SU-DHL-6 (cell line): ENCODE results near the gene MORN5.

Experiments
- H2AFZ ChIP-seq: fragments of 200-600 bp; sonication (generic); 2 replicates; pipeline ENCODE4 v1.6.1; 2014; ENCODE audit warnings: low read depth, mild to moderate bottlenecking, moderate library complexity, mixed read lengths, antibody characterized with exemption, low read length; ENCODE audit not compliant: severe bottlenecking
- H3F3A ChIP-seq: fragments of 200-600 bp; shearing (Covaris generic); 2 replicates; pipeline ENCODE4 v1.6.0; 2016; ENCODE audit warnings: antibody characterized with exemption, mild to moderate bottlenecking; ENCODE audit not compliant: insufficient read depth
- H3K27ac ChIP-seq: fragments of 200-600 bp; sonication (generic); 2 replicates; pipeline ENCODE4 v1.5.1; 2016; ENCODE audit warnings: low read depth, mild to moderate bottlenecking, low read length, moderate library complexity, mixed read lengths
- H3K27me3 ChIP-seq: fragments of 200-600 bp; sonication (generic), shearing (Covaris generic); 2 replicates; pipeline ENCODE4 v1.6.0; 2014; ENCODE audit warnings: mild to moderate bottlenecking, low read length
- H3K36me3 ChIP-seq: fragments of 200-600 bp; sonication (generic); 2 replicates; pipeline ENCODE4 v1.6.1; 2014; ENCODE audit warnings: mild to moderate bottlenecking, low read length, mixed read lengths
- H3K4me2 ChIP-seq: fragments of 300-600, 200-600 bp; shearing (Covaris generic), sonication (generic); 2 replicates; pipeline ENCODE4 v1.6.0; 2014; ENCODE audit warnings: low read length, low read depth, mild to moderate bottlenecking; ENCODE audit not compliant: poor library complexity, severe bottlenecking
- H3K4me3 ChIP-seq: fragments of 200-600 bp; sonication (generic); 2 replicates; pipeline ENCODE4 v1.5.1; 2014; ENCODE audit warnings: antibody characterized with exemption, low read length, mild to moderate bottlenecking, mixed read lengths; ENCODE audit not compliant: insufficient read depth, poor library complexity, severe bottlenecking
- H3K79me2 ChIP-seq: fragments of 200-600 bp; sonication (generic); 2 replicates; pipeline ENCODE4 v1.6.1; 2014; ENCODE audit warnings: mild to moderate bottlenecking, low read length, moderate library complexity; ENCODE audit not compliant: insufficient read depth
- H3K9ac ChIP-seq: fragments of 200-600 bp; sonication (generic); 2 replicates; pipeline ENCODE4 v1.7.0; 2014; ENCODE audit warnings: mild to moderate bottlenecking, low read length
- H3K9me2 ChIP-seq: fragments of 200-600 bp; sonication (generic); replicated peaks from 2 replicates; pipeline ENCODE4 v1.6.1; 2014; ENCODE audit warnings: low read length; ENCODE audit not compliant: insufficient read depth
- H3K9me3 ChIP-seq: fragments of 200-600 bp; sonication (generic); 2 replicates; pipeline ENCODE4 v1.6.1; 2014; ENCODE audit warnings: low read length, mixed read lengths; ENCODE audit not compliant: insufficient read depth
- H4K20me1 ChIP-seq: fragments of 200-600 bp; sonication (generic); 2 replicates; pipeline ENCODE4 v1.6.1; 2014; ENCODE audit warnings: low read depth, mild to moderate bottlenecking, antibody characterized with exemption, low read length, moderate library complexity, mixed read lengths
- CTCF ChIP-seq: fragments of 200-600 bp; sonication (generic); IDR thresholded peaks from one replicate; pipeline ENCODE4 v1.5.1; 2017; ENCODE audit warnings: antibody characterized with exemption, mild to moderate bottlenecking, low read length, moderate library complexity; ENCODE audit not compliant: insufficient read depth, poor library complexity, severe bottlenecking
- EZH2phosphoT487 ChIP-seq: fragments of 200-600 bp; sonication (generic), shearing (Covaris generic); conservative IDR thresholded peaks from 2 replicates; pipeline ENCODE4 v1.6.1; 2018; ENCODE audit warnings: mild to moderate bottlenecking, antibody characterized with exemption, low read length, moderate library complexity, mixed read lengths

The MORN5 gene

GRCh38 chr9:122122903-122123632 lies 36.6 kb upstream of the MORN5 start:
- Histone ChIP-seq H3K9me3 (no peaks in the 10 kb centered on the region), H3K79me2 (no peaks in the 10 kb centered on the region), H3K4me2 (no peak overlapping the region), H3K27ac (no peak overlapping the region), H4K20me1 (no peaks in the 10 kb centered on the region), H2AFZ (no peak overlapping the region), H3F3A (no peaks in the 10 kb centered on the region), H3K9me2 (no peaks in the 10 kb centered on the region), H3K27me3 (no peaks in the 10 kb centered on the region), H3K4me3 (no peak overlapping the region), H3K36me3 (no peaks in the 10 kb centered on the region), H3K9ac (no peak overlapping the region)
- TF ChIP-seq CTCF (peak; percentile 88), EZH2phosphoT487 (no peak)

GRCh38 chr9:122124048-122124447 lies 35.7 kb upstream of the MORN5 start:
- Histone ChIP-seq H4K20me1 (no peaks in the 10 kb centered on the region), H3K4me2 (no peak overlapping the region), H3K27me3 (no peaks in the 10 kb centered on the region), H3K9me3 (no peaks in the 10 kb centered on the region), H2AFZ (no peak overlapping the region), H3K36me3 (no peaks in the 10 kb centered on the region), H3K9ac (no peak overlapping the region), H3K27ac (no peak overlapping the region), H3F3A (no peaks in the 10 kb centered on the region), H3K4me3 (no peak overlapping the region), H3K79me2 (no peaks in the 10 kb centered on the region), H3K9me2 (no peaks in the 10 kb centered on the region)
- no peak for TF ChIP-seq EZH2phosphoT487
- no peak for TF ChIP-seq CTCF

DNA sequence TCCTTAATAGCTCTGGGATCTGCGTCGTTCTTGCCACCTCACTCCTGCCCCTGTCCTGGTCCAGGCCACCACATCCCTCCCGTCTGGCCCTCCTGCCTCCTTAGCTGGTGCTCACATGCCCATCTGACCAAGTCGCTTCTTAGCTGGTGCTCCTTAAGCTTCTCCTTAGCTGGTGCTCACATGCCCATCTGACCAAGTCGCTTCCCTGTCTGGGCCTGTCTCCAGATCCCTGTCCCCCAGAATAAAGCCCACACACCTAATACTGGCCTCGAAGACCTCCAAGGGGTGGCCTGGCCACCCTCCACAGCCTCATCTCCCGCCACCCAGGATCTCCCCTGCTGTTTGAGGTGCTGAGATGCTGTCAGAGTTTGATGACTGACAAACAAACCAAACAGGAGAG lies 35.2 kb upstream of the MORN5 start:
- H3K9me3 ChIP-seq, result no peaks in the 10 kb centered on the region
- no peak overlapping the region for H3K4me3 ChIP-seq
- TF ChIP-seq EZH2phosphoT487 (no peak), CTCF (no peak)
- no peak overlapping the region for H3K9ac ChIP-seq
- no peak overlapping the region for H2AFZ ChIP-seq
- no peaks in the 10 kb centered on the region for H3K9me2 ChIP-seq
- no peaks in the 10 kb centered on the region for H3K79me2 ChIP-seq
- no peaks in the 10 kb centered on the region for H3K27me3 ChIP-seq
- no peaks in the 10 kb centered on the region for H3K36me3 ChIP-seq
- H3K4me2 ChIP-seq, result no peak overlapping the region
- H3F3A ChIP-seq, result no peaks in the 10 kb centered on the region
- H3K27ac ChIP-seq, result no peak overlapping the region
- H4K20me1 ChIP-seq, result no peaks in the 10 kb centered on the region
